Measurements from ENCODE around the gene WIPF3. TPM values are rescaled to one million over a fixed set of nuclear protein-coding genes. Genes with fewer than 3 reads are reported as not detected.

WIPF3 gene
- total and polyA plus RNA-seq, 10 of the 15 experiments (the other 5 are each of a cell fraction or from before 2014, with no cell fraction given) = 0.03 to 0.05 TPM; not detected in 8

DNA sequence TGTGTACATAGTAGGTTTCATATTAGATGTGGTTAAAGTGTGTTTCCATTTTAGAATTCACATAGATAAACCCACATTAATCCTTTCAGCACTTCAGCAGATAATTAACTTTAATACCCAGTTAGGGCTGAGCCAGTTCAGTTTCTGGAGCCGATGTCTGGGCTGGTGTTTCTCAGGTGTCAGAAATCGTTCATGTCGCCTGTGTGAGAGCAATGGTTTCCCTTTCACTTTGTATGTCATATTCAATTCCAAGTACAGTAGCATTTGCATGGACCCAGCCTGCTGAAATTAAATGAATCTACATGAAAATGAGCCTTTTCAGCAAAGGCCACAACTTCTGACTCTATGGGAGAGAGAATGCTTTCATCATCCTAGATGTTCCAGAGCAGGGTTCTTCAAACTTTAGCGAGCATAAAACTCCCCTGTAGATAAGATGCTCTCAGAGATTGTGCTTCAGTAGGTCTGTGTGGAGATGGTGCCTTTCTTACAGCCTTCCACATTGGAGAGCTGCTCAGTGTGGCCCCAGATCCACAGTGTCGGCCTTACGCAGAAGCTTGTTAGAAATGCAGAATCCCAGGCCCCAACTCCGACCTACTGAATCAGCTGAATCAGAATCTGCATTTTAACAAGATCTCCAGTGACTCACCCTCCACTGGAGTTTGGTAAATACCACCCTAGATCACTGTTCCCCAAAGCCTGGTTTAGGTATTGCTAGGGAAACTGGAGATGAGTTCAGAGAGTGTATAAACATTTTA, 19.6 kb downstream of the WIPF3 start:
- peak; percentile 85 for ATAC-seq

DNA sequence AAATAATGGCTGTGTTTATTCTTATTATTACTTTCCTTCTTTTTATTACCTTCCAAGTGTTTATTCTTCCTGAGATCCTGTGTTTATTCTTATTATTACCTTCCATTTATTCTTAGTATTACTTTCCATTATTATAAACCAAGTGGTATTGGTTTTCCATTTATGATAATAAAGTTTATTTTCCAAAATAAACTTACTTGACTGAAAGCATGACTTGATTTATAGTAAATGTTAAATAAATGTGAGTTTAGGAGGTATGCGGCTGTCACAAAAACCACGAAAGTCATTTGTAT, 20.2 kb downstream of the WIPF3 start:
- ChIA-PET POLR2A (no interaction called here), SMC1A (ENCODE audit: uncharacterized antibody, unreplicated experiment) (no interaction called here), RAD21 (ENCODE audit: unreplicated experiment) (no interaction called here), CTCF (interaction anchor here (1.7 kb wide), 1 partner anchor 23 kb away, joined by 4 read pairs; no protein-coding TSS in a partner anchor)
- Histone ChIP-seq H3K79me2 (ENCODE audit: control insufficient read depth, insufficient read depth, low read length) (no peaks in the 10 kb centered on the region), H4K20me1 (ENCODE audit: control insufficient read depth, insufficient read depth) (no peaks in the 10 kb centered on the region), H3K9ac (ENCODE audit: control insufficient read depth, insufficient read depth, low read length) (no peak overlapping the region), H3K4me1 (ENCODE audit: control insufficient read depth, insufficient read depth, low read length) (no peaks in the 10 kb centered on the region), H2AFZ (ENCODE audit: control insufficient read depth, low read depth, low read length) (no peak overlapping the region), H3K27me3 (replicated peaks in 1 of 2; ENCODE audit: control insufficient read depth in 2 of 2, insufficient read depth in 2 of 2, low read length in 1 of 2) (peaks cover 0 to 2% of the 10 kb centered on the region in 2 experiments; a peak in 2 of 4 replicates), H3K4me2 (ENCODE audit: control insufficient read depth, insufficient read depth) (no peak overlapping the region), H3K9me3 (replicated peaks; ENCODE audit: control insufficient read depth, insufficient read depth, low read length) (no peaks in the 10 kb centered on the region), H3K4me3 (no peak overlapping the region), H3K36me3 (ENCODE audit: control insufficient read depth in 2 of 2, insufficient read depth in 2 of 2, low read length in 1 of 2) (no peaks in the 10 kb centered on the region), H3K27ac (ENCODE audit: control insufficient read depth, insufficient read depth) (no peak overlapping the region)
- no peak for FAIRE-seq
- BruUV-seq (replicated peaks) = no TSS peak
- intact Hi-C loops (cut with micrococcal nuclease; ENCODE audit: unreplicated experiment) (no loop called here), in situ Hi-C loops (cut with MboI) (no loop called here)
- no peak for DNase-seq (ENCODE audit: low read depth, low spot score)
- whole genome bisulfite sequencing (ENCODE audit: insufficient coverage, insufficient replicate concordance, low lambda C conversion rate, missing lambda C conversion rate) = 97% methylated on average over 2 of the region's 2 CpGs
- no peak for ATAC-seq
- TF ChIP-seq, protein P1, sequence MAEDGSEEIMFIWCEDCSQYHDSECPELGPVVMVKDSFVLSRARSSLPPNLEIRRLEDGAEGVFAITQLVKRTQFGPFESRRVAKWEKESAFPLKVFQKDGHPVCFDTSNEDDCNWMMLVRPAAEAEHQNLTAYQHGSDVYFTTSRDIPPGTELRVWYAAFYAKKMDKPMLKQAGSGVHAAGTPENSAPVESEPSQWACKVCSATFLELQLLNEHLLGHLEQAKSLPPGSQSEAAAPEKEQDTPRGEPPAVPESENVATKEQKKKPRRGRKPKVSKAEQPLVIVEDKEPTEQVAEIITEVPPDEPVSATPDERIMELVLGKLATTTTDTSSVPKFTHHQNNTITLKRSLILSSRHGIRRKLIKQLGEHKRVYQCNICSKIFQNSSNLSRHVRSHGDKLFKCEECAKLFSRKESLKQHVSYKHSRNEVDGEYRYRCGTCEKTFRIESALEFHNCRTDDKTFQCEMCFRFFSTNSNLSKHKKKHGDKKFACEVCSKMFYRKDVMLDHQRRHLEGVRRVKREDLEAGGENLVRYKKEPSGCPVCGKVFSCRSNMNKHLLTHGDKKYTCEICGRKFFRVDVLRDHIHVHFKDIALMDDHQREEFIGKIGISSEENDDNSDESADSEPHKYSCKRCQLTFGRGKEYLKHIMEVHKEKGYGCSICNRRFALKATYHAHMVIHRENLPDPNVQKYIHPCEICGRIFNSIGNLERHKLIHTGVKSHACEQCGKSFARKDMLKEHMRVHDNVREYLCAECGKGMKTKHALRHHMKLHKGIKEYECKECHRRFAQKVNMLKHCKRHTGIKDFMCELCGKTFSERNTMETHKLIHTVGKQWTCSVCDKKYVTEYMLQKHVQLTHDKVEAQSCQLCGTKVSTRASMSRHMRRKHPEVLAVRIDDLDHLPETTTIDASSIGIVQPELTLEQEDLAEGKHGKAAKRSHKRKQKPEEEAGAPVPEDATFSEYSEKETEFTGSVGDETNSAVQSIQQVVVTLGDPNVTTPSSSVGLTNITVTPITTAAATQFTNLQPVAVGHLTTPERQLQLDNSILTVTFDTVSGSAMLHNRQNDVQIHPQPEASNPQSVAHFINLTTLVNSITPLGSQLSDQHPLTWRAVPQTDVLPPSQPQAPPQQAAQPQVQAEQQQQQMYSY (CRISPR knock-in tag; IDR thresholded peaks at IDR 0.05) = no peak
- TF ChIP-seq GABPA (IDR thresholded peaks at IDR 0.05; ENCODE audit: low read depth) = no peak
- TF ChIP-seq, protein P2, sequence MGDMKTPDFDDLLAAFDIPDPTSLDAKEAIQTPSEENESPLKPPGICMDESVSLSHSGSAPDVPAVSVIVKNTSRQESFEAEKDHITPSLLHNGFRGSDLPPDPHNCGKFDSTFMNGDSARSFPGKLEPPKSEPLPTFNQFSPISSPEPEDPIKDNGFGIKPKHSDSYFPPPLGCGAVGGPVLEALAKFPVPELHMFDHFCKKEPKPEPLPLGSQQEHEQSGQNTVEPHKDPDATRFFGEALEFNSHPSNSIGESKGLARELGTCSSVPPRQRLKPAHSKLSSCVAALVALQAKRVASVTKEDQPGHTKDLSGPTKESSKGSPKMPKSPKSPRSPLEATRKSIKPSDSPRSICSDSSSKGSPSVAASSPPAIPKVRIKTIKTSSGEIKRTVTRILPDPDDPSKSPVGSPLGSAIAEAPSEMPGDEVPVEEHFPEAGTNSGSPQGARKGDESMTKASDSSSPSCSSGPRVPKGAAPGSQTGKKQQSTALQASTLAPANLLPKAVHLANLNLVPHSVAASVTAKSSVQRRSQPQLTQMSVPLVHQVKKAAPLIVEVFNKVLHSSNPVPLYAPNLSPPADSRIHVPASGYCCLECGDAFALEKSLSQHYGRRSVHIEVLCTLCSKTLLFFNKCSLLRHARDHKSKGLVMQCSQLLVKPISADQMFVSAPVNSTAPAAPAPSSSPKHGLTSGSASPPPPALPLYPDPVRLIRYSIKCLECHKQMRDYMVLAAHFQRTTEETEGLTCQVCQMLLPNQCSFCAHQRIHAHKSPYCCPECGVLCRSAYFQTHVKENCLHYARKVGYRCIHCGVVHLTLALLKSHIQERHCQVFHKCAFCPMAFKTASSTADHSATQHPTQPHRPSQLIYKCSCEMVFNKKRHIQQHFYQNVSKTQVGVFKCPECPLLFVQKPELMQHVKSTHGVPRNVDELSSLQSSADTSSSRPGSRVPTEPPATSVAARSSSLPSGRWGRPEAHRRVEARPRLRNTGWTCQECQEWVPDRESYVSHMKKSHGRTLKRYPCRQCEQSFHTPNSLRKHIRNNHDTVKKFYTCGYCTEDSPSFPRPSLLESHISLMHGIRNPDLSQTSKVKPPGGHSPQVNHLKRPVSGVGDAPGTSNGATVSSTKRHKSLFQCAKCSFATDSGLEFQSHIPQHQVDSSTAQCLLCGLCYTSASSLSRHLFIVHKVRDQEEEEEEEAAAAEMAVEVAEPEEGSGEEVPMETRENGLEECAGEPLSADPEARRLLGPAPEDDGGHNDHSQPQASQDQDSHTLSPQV (IDR thresholded peaks at IDR 0.05) = no peak
- no peak for TF ChIP-seq TCF12 (IDR thresholded peaks at IDR 0.05; ENCODE audit: low read depth, low read length)
- TF ChIP-seq SUPT20H (IDR thresholded peaks at IDR 0.05; ENCODE audit: borderline replicate concordance, control insufficient read depth, low read depth, low read length) = no peak

More for the DNA sequence above, 19.6 kb downstream of the WIPF3 start:
- no peaks in the 10 kb centered on the region for H3K79me2 ChIP-seq (ENCODE audit: control insufficient read depth, insufficient read depth, low read length)
- TF ChIP-seq WRNIP1 (IDR thresholded peaks at IDR 0.05; ENCODE audit: borderline replicate concordance, low read depth, low read length) = no peak
- no peak for TF ChIP-seq ZSCAN29 (IDR thresholded peaks at IDR 0.05)
- TF ChIP-seq CBX3 (IDR thresholded peaks at IDR 0.05; ENCODE audit: borderline replicate concordance, low read depth) = no peak
- TF ChIP-seq ASH2L (IDR thresholded peaks at IDR 0.05; ENCODE audit: borderline replicate concordance, low read depth) = no peak
- no peak for TF ChIP-seq STAT3 (IDR thresholded peaks at IDR 0.05; ENCODE audit: low read depth, low read length)
- TF ChIP-seq EED (IDR thresholded peaks at IDR 0.05; ENCODE audit: low read depth) = no peak
- no peak for TF ChIP-seq SPI1 (IDR thresholded peaks at IDR 0.05; ENCODE audit: borderline replicate concordance, insufficient read depth, low read depth, low read length)
- TF ChIP-seq RAD21 (IDR thresholded peaks at IDR 0.05; ENCODE audit: insufficient read depth, low read depth, low read length) = no peak
- ChIA-PET CTCF (interaction anchor here (1.7 kb wide), 1 partner anchor 23 kb away, joined by 4 read pairs; no protein-coding TSS in a partner anchor), SMC1A (ENCODE audit: uncharacterized antibody, unreplicated experiment) (interaction anchor here (1.7 kb wide), 1 partner anchor 11 kb away, joined by 5 read pairs; no protein-coding TSS in a partner anchor), RAD21 (ENCODE audit: unreplicated experiment) (no interaction called here), POLR2A (no interaction called here)
- H3K27me3 ChIP-seq (replicated peaks in 1 of 2; ENCODE audit: control insufficient read depth in 2 of 2, insufficient read depth in 2 of 2, low read length in 1 of 2) = peaks cover 0 to 2% of the 10 kb centered on the region in 2 experiments; a peak in 2 of 4 replicates
- 27% methylated on average over 7 of the region's 7 CpGs for WGBS (ENCODE audit: insufficient coverage, insufficient replicate concordance, low lambda C conversion rate, missing lambda C conversion rate)
- H3K9ac ChIP-seq (ENCODE audit: control insufficient read depth, insufficient read depth, low read length) = peak overlapping the region; percentile 3; the same call in 1 of the 2 replicates
- in situ Hi-C loops (cut with MboI) (no loop called here), intact Hi-C loops (cut with micrococcal nuclease; ENCODE audit: unreplicated experiment) (no loop called here)
- H4K20me1 ChIP-seq (ENCODE audit: control insufficient read depth, insufficient read depth) = no peaks in the 10 kb centered on the region
- BruUV-seq (replicated peaks) = no TSS peak
- DNase-seq (ENCODE audit: low read depth, low spot score) (peak; percentile 26), FAIRE-seq (peak; percentile 92)
- H3K4me1 ChIP-seq (ENCODE audit: control insufficient read depth, insufficient read depth, low read length) = no peaks in the 10 kb centered on the region
- H3K36me3 ChIP-seq (ENCODE audit: control insufficient read depth in 2 of 2, insufficient read depth in 2 of 2, low read length in 1 of 2) = no peaks in the 10 kb centered on the region
- H3K9me3 ChIP-seq (replicated peaks; ENCODE audit: control insufficient read depth, insufficient read depth, low read length) = no peaks in the 10 kb centered on the region
- H3K27ac ChIP-seq (ENCODE audit: control insufficient read depth, insufficient read depth) = no peak overlapping the region
- peak overlapping the region; percentile 75 for H2AFZ ChIP-seq (ENCODE audit: control insufficient read depth, low read depth, low read length)
- peak overlapping the region; percentile 56 for H3K4me2 ChIP-seq (ENCODE audit: control insufficient read depth, insufficient read depth)
- peak overlapping the region; percentile 48; the same call in 1 of the 2 replicates for H3K4me3 ChIP-seq

Measured in GM12878 (cell line).